Left forelimb (tissue), 1 donor: Measurements from ENCODE around the gene PNMA6F.
"Not testable (repeated sequence)": the region's sequence is repeated elsewhere in the genome, so short reads cannot be mapped to it uniquely, and the experiment has no call there.

Experiments
- DNase-seq: peaks from one replicate; pipeline ENCODE4 v3.0.0-alpha.2; 2018; ENCODE audit warnings: low spot score

PNMA6F gene

GRCh38 chrX:153334654-153335295, 13.2 kb upstream of the PNMA6F start:
- DNase-seq: no peak

- peak; percentile 87 for DNase-seq
These were observed 12.5 kb upstream of the PNMA6F start, which contains the start of gene ZNF275 for GRCh38 chrX:153333821-153334653. Gene ZNF275 (plus strand): TSS chrX:153334153. CDS start chrX:153336680, 2,527 bp downstream.

DNA sequence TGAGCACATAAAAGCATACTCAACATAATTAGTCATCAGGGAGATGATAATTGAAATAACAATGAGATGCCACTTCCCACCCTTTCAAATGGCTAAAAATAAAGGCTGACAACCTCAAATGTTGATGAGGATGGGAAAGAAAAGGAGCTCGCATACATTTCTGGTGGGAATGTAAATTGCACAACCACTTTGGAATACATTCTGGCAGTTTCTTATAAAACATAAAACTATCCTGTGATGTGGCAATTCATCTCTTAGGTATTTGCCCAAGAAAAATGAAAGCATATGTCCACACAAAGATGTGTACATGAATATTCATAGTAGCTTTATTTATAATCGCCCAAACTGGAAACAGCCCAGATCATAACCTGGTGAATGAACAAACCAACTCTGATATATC, 11.7 kb upstream of the PNMA6F start:
- no peak for DNase-seq

GRCh38 chrX:153327561-153327960, 6.0 kb upstream of the PNMA6F start:
- DNase-seq: no peak

GRCh38 chrX:153320555-153321184, 897 bp downstream of the PNMA6F start:
- DNase-seq: no peak

GRCh38 chrX:153320047-153320443, 1.5 kb downstream of the PNMA6F start:
- DNase-seq: not testable (repeated sequence)

DNA sequence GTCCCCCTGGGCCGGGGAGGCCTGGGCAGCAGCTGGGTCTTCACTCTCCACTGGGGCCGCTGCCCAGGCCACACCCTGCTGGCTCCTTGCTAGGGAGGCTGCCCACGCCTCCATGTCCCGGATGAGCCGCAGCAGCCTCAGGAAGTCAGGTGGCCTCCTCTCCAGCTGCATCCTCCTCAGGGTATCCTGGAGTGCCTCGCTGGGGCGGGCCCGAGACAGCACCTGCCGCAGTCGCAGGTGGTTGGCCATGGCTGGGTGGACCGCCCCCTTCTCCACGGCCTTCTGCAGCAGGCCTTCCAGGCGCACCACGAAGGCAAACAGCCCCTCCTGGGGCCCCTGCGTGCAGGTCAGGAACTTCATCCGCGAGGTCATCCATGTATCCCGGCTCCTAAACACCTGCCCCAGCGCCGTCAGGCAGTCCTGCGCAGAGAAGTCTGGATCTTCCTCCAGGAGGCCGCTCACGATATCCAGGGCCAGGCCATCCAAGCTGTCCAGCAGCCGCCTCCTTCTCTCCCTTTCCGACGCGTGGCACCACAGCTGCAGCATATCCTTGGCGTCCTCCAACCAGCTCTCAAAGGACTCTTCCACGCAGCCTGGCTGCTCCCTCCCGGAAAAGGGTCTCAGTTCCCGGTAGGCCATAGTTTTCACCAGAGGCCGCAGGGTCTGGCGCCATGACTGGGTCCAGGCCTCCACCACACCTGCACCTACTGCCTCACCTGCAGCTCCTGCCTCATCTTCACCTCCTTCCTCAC, 2.1 kb downstream of the PNMA6F start:
- DNase-seq: no peak

DNA sequence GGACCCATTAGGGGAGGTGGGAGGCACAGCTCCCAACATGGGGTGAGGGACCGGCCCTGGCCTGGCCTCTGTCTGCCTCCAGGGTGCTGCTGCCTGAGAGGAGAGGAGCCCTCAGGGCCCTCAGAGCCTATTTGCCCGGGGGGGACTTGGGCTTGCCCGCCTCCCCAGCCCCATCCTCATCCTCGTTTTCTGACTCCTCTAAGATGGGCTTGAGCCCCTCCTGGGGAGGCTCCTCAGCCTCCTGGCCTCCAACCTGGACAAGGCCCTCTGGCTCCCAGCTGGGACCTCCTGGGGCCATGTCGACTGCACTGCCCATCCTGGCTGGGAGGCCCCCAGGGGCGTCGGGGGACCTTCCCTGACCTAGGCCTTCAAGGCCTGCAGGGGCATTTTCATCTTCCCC, 2.8 kb downstream of the PNMA6F start:
- no peak for DNase-seq

DNA sequence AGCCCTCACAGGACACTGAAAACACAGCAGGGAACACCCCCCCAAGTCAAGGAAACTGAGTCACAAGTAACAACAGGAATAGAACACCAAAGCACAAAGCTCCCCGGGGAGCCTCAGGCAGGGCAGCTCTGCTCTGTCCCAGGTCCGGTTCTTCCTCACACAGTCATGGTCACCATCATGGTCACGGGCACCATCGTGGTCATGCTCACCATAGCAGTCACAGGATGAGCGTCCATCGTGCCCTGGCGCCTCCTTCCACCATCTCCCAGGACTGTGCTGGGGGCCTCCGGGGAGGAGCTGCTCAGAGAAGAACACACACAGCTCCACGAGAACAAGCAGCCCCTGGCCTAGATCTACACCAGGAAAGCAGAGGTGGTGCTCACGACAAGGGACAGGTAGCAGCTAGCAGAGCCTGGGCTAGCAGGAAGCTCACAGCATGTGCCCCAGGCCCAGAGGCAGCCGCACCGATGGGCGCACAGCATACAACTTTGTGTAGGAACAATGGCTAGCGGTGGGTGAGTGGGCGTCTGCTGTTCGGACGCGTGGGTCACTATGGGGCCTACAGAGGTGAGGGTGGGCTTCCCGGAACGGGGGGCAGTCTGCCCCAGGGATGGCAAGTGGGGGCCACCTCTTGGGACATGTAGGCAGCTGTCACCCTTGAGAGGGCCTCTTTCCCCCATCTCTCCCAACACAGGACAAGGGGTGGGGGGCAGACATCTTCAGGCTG, 3.4 kb downstream of the PNMA6F start:
- DNase-seq: no peak

DNA sequence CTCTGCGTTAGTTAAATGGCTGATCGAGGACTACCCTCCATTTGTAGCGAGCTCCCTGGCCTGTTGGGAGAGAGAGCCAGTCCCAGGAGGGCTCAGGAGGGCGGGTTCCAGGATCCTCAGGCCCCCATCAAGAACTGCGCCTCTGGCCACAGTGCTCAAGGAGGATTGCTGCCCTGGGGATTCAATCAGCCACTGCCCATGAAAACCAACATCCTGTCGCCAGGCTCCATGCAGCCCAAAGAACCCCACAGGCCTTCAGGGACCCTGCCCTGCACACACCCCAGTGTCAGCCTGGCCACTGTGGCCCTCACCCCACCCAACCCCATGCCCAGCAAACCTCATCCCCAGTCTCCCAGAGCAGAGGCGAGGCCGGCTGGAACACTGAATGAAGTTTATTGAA, 4.3 kb downstream of the PNMA6F start:
- no peak for DNase-seq

DNA sequence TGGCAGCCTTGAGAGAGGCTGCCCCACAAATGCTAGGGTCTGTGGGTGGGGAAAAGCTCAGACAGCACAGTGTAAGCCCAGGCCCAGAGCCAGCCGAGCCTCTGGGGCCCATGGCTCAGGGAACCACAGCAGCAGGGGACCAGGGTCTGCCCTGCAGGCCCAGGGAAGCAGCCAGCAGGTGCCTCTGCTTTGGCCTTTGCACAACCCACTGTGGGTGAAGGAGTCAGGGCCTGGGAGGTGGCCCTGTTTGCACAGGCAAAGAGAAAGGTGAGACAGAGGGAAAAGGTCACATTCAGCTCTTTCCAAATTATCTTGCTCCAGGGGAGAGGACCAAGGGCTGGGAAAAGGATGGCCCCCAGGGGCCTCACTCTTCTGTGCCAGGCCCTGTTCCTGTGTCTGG, 8.7 kb downstream of the PNMA6F start:
- no peak for DNase-seq

- DNase-seq: no peak
These were observed 9.5 kb downstream of the PNMA6F start for GRCh38 chrX:153312041-153312440.

- DNase-seq: no peak
These were observed 10.7 kb downstream of the PNMA6F start for GRCh38 chrX:153310901-153311300.

GRCh38 chrX:153307276-153308178, 14.0 kb downstream of the PNMA6F start:
- no peak for DNase-seq

DNA sequence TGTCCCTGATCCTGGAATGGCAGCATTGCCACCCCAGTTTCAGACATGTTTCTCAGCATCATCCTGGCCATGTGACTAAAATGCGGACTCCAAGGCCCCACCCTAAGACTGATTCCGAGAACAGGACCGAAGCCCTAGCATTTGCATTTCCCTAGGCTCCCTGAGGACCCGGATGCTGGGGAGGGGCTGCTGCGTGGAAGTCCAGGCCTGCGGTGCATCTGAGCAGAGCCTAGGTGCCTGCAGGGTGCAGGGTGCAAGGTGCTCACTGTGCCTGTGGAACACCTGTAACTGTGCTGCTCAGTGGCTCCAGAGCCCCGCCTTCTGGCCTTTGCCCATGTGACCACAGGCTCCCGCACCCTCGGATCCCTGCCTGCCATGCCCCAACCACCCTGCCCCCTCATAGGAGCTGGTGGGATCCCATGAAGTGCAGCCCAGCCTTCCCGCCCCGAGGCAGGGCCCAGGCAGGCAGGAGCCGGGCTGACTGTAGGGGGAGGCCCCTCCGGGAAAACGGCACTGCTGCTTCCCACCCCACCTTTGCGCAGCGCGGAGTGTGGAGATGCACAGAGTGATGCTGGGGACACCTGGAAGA, 14.9 kb downstream of the PNMA6F start:
- DNase-seq: no peak

- no peak for DNase-seq
These were observed 15.6 kb downstream of the PNMA6F start for GRCh38 chrX:153305972-153306371.

DNA sequence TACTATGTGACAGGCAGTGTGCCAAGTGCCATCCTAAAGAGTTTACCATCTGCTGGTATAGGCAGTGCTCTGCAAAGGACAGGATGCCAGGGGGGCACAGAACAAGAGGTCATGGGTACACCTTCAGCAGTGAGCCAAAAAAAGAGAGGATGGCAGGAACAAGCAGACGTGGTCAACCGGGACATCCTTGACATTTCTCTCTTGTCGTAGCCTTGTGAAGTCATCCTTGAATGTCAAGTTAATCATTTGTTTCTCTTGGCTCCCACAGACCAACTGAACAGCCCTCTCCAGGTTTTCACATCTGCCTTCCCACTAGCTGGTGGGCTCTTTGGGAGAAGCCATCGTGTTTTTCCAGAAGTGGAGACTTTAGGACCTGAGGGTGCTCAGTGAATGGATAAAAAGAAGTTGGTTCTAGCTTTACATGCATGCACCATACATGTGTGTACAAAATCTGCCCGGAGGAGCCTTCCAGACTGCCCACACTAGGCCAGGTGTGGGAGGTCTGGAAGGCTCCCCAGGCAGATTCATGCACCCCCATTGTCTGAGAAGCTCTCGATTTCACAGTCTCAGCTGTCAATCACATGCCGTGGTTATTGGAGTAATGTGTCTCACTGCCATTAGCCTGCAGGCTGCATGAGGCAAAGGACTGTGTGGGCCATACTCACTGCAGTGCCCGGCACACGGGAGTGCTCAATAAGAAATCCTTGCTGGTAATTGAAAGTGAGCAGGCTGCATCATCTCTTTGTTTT, 16.4 kb downstream of the PNMA6F start:
- DNase-seq: no peak

DNA sequence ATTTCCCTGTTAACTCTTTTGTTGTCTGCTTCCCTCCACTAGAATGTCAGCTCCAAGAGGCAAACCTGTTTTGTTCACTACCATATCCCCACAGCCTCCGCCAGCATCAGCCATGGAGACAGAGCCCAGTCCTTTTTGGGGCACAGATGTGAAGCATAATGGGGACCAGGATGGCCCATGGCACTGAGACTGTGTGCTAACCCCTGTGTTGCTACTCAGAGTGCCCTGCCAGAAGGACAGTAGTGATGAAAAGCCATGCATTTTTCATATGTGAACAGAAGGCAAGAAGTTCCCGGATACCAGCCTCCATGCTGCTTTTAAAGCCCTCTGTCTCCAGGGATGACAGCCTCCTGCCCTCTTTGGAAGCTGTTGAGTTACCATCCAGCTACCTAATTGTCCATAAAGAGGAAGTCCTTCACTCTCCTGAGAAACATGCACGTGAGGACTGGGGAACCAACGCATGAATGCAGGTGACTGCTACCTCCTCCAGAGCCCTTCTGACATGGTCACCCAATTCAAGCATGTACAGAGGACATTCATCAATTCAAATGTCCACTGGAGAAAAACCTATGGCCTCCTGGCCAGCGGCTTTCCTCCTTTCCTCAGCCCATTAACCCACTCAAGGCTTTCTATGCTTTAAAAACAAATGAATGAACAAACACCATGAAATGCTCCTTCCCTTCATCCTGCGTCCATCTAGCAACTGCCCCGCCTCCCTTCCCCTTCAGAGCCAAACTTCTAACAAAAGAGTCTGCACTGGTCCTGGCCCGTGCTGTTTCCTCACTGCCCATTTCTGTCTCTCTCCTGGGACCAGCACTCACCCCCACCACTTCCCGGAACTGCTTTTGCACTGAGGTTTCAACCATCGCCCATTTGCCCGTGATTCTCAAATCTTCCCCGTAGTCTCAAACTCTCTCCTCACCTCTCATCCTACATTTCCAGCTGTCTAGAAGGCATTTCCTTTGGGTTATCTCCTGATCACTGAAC, 18.0 kb downstream of the PNMA6F start:
- DNase-seq: no peak
